Esophagus muscularis mucosa (tissue), 4 donors: ENCODE results near the gene VPS41. TPM values are rescaled to one million over a fixed set of nuclear protein-coding genes. Genes with fewer than 3 reads are reported as not detected.

Experiments used
- DNase-seq: peaks from one replicate; pipeline ENCODE4 v3.0.0-alpha.2; 2017; ENCODE audit errors: extremely low spot score
- H3K27ac ChIP-seq, 4 donors: fragments of 200-600 bp; sonication (generic); replicated peaks in 1 of 4; 1 replicate in 3 of 4; 2 replicates in 1 of 4; pipeline ENCODE4 v1.5.1; 2016 to 2019; ENCODE audit warnings: mild to moderate bottlenecking in 1 of 4
- H3K27me3 ChIP-seq, 4 donors: fragments of 200-600 bp; sonication (generic); one replicate each; pipeline versions ENCODE4 v1.5.1 to v1.6.0; 2016 to 2019
- H3K36me3 ChIP-seq, 4 donors: fragments of 200-600 bp; sonication (generic); one replicate each; pipeline ENCODE4 v1.5.1; 2016 to 2019
- H3K4me1 ChIP-seq, 4 donors: fragments of 200-600 bp; sonication (generic); one replicate each; pipeline ENCODE4 v1.5.1; 2016 to 2019
- H3K4me3 ChIP-seq, 4 donors: fragments of 200-600 bp; sonication (generic); 1 replicate in 2 of 4; 2 replicates in 2 of 4; pipeline ENCODE4 v1.5.1; 2016 to 2019; ENCODE audit warnings: mild to moderate bottlenecking in 4 of 4, moderate library complexity in 1 of 4
- H3K9me3 ChIP-seq, 4 donors: fragments of 200-600 bp; sonication (generic); 1 replicate in 3 of 4; 2 replicates in 1 of 4; pipeline ENCODE4 v1.5.1; 2016 to 2019
- CTCF ChIP-seq, 3 experiments: fragments of 200-600 bp in 2 of 3; fragments of 450-650 bp in 1 of 3; sonication (generic) in 2 of 3; IDR thresholded peaks; one replicate each; pipeline ENCODE4 v1.5.1; 2017 to 2019; ENCODE audit warnings: antibody characterized with exemption in 3 of 3, mild to moderate bottlenecking in 2 of 3, moderate library complexity in 1 of 3
- EP300 ChIP-seq: sonication (generic); formaldehyde crosslinking; IDR thresholded peaks from one replicate; pipeline ENCODE4 v1.6.1; 2017; ENCODE audit warnings: antibody characterized with exemption
- POLR2A ChIP-seq: fragments of 450-650 bp; IDR thresholded peaks from one replicate; pipeline ENCODE4 v1.6.1; 2017; ENCODE audit warnings: antibody characterized with exemption, moderate library complexity, mild to moderate bottlenecking, low read depth
- POLR2AphosphoS5 ChIP-seq, 2 donors: sonication (generic); formaldehyde crosslinking; IDR thresholded peaks; one replicate each; pipeline ENCODE4 v1.6.1; 2017; ENCODE audit warnings: antibody characterized with exemption in 2 of 2
- WGBS: methylation state at CpG from one replicate; pipeline ENCODE4 v1.1.5; 2018; 5-methylcytosine and 5-hydroxymethylcytosine counted together
- intact Hi-C: fragments of 100-400 bp; cut with DNase I; formaldehyde crosslinking; loops from one replicate; pipeline ENCODE4 v1.15.1; 2023
- total RNA-seq, 4 donors: library from RNA; depleted of rRNA; stranded (reverse); fragments of >200 nt; gene quantifications; one replicate each; pipeline versions ENCODE4 v1.1.0 to v1.2.1, GENCODE V29; 2016

The VPS41 gene
- total RNA-seq, 4 donors from 2014 or later: 32.0 to 50.3 (median 32.9) TPM

- Histone ChIP-seq H3K4me1 (no peaks in the 10 kb centered on the region), H3K4me3 (no peak overlapping the region), H3K36me3 (no peaks in the 10 kb centered on the region), H3K27ac (no peak overlapping the region), H3K9me3 (no peaks in the 10 kb centered on the region), H3K27me3 (no peaks in the 10 kb centered on the region)
- WGBS: 64% methylated on average over 3 of the region's 3 CpGs
- DNase-seq: no peak
- intact Hi-C loops: no loop called here
- TF ChIP-seq CTCF (IDR thresholded peaks at IDR 0.05) (no peak), POLR2A (no peak), POLR2AphosphoS5 (IDR thresholded peaks at IDR 0.05) (no peak), EP300 (no peak)
Measured at GRCh38 chr7:38699471-38699870, 209.5 kb downstream of the VPS41 start.

GRCh38 chr7:38694326-38694725, 214.7 kb downstream of the VPS41 start:
- 65% methylated on average over 3 of the region's 3 CpGs for WGBS
- TF ChIP-seq POLR2AphosphoS5 (IDR thresholded peaks at IDR 0.05): no peak
- TF ChIP-seq EP300: no peak
- TF ChIP-seq CTCF (IDR thresholded peaks at IDR 0.05): no peak
- TF ChIP-seq POLR2A: no peak
- H3K27ac ChIP-seq: no peak overlapping the region
- H3K4me1 ChIP-seq: no peaks in the 10 kb centered on the region
- H3K4me3 ChIP-seq: no peak overlapping the region
- no peaks in the 10 kb centered on the region for H3K9me3 ChIP-seq
- H3K36me3 ChIP-seq: no peaks in the 10 kb centered on the region
- intact Hi-C loops: no loop called here
- H3K27me3 ChIP-seq: no peaks in the 10 kb centered on the region
- DNase-seq: no peak

- no peaks in the 10 kb centered on the region for H3K36me3 ChIP-seq
- H3K27ac ChIP-seq: no peak overlapping the region
- no peaks in the 10 kb centered on the region for H3K27me3 ChIP-seq
- H3K9me3 ChIP-seq: no peaks in the 10 kb centered on the region
- peaks cover 2 to 9% (median 8%) of the 10 kb centered on the region in 4 donors for H3K4me1 ChIP-seq
- 89% methylated on average over 7 of the region's 7 CpGs for WGBS
- TF ChIP-seq POLR2AphosphoS5 (IDR thresholded peaks at IDR 0.05) (no peak), CTCF (IDR thresholded peaks at IDR 0.05) (no peak), POLR2A (no peak), EP300 (no peak)
- no peak overlapping the region for H3K4me3 ChIP-seq
- DNase-seq: no peak
- intact Hi-C loops: no loop called here
Measured at GRCh38 chr7:38686888-38687287, 222.1 kb downstream of the VPS41 start.

GRCh38 chr7:38685851-38686250, 223.1 kb downstream of the VPS41 start:
- Histone ChIP-seq H3K27ac (no peak overlapping the region), H3K27me3 (no peaks in the 10 kb centered on the region), H3K9me3 (no peaks in the 10 kb centered on the region), H3K36me3 (no peaks in the 10 kb centered on the region), H3K4me3 (no peak overlapping the region), H3K4me1 (peaks cover 4 to 10% (median 8%) of the 10 kb centered on the region in 4 donors)
- intact Hi-C loops: no loop called here
- 96% methylated on average over 20 of the region's 21 CpGs for WGBS
- DNase-seq: no peak
- TF ChIP-seq CTCF (IDR thresholded peaks at IDR 0.05): no peak
- no peak for TF ChIP-seq EP300
- TF ChIP-seq POLR2AphosphoS5 (IDR thresholded peaks at IDR 0.05): no peak
- no peak for TF ChIP-seq POLR2A

GRCh38 chr7:38682606-38683005, 226.4 kb downstream of the VPS41 start:
- 78% methylated on average over 3 of the region's 3 CpGs for WGBS
- no peak for DNase-seq
- intact Hi-C loops: no loop called here
- no peaks in the 10 kb centered on the region for H3K36me3 ChIP-seq
- H3K27ac ChIP-seq: no peak overlapping the region
- peaks cover 4 to 10% (median 8%) of the 10 kb centered on the region in 4 donors for H3K4me1 ChIP-seq
- H3K9me3 ChIP-seq: peaks cover 0 to 8% (median 0%) of the 10 kb centered on the region in 4 donors
- H3K4me3 ChIP-seq: no peak overlapping the region
- no peaks in the 10 kb centered on the region for H3K27me3 ChIP-seq
- TF ChIP-seq CTCF (IDR thresholded peaks at IDR 0.05): no peak
- no peak for TF ChIP-seq POLR2AphosphoS5 (IDR thresholded peaks at IDR 0.05)
- TF ChIP-seq EP300: no peak
- no peak for TF ChIP-seq POLR2A
